Heart right ventricle (tissue), 16 donors: ENCODE data around the gene CYTL1. TPM values are rescaled to one million over a fixed set of nuclear protein-coding genes. Genes with fewer than 3 reads are reported as not detected.
"Not testable (repeated sequence)": the region's sequence is repeated elsewhere in the genome, so short reads cannot be mapped to it uniquely, and the experiment has no call there.

ENCODE experiments used
- ATAC-seq, 8 donors: fragments of 200-7000 bp; cut with Tn5 transposase; one replicate each; pipeline ENCODE4 v1.9.1; 2020; ENCODE audit warnings: mild to moderate bottlenecking in 8 of 8, moderate library complexity in 8 of 8, moderate number of reproducible peaks in 1 of 8
- DNase-seq, 2 donors: peaks; one replicate each; pipeline ENCODE4 v3.0.0-alpha.2; 2020
- H3K27ac ChIP-seq, 10 donors: fragments of 200-600 bp; sonication (generic) in 2 of 10; one replicate each; pipeline versions ENCODE4 v1.5.0 to v1.8.0; 2020 to 2022; ENCODE audit warnings: mild to moderate bottlenecking in 3 of 10
- H3K27me3 ChIP-seq, 7 donors: fragments of 200-600 bp; one replicate each; pipeline ENCODE4 v1.8.0; 2021 to 2022; ENCODE audit warnings: mild to moderate bottlenecking in 2 of 7
- H3K36me3 ChIP-seq, 9 donors: fragments of 200-600 bp; sonication (generic) in 1 of 9; one replicate each; pipeline versions ENCODE4 v1.5.0 to v1.8.0; 2020 to 2022; ENCODE audit warnings: mild to moderate bottlenecking in 2 of 9
- H3K4me1 ChIP-seq, 9 donors: fragments of 200-600 bp; sonication (generic) in 1 of 9; one replicate each; pipeline versions ENCODE4 v1.5.0 to v1.8.0; 2020 to 2022; ENCODE audit warnings: mild to moderate bottlenecking in 4 of 9
- H3K4me3 ChIP-seq, 10 donors: fragments of 200-600 bp; sonication (generic) in 2 of 10; one replicate each; pipeline versions ENCODE4 v1.5.0 to v1.8.0; 2020 to 2022; ENCODE audit warnings: mild to moderate bottlenecking in 7 of 10, moderate library complexity in 2 of 10
- H3K9me3 ChIP-seq, 11 donors: fragments of 200-600 bp in 10 of 11; sonication (generic) in 2 of 11; one replicate each; pipeline versions ENCODE4 v1.5.0 to v1.8.0; 2013 to 2022; ENCODE audit warnings: mild to moderate bottlenecking in 2 of 11, control low read depth in 1 of 11, moderate library complexity in 1 of 11
- CTCF ChIP-seq, 9 donors: fragments of 200-600 bp; sonication (generic) in 2 of 9; IDR thresholded peaks; one replicate each; pipeline versions ENCODE4 v1.5.0 to v1.8.0; 2021 to 2022; ENCODE audit warnings: antibody characterized with exemption in 9 of 9, mild to moderate bottlenecking in 5 of 9, moderate library complexity in 1 of 9
- WGBS, 2 donors: extraction: QIAGEN DNeasy Blood & Tissue Kit; methylation state at CpG; one replicate each; pipeline ENCODE4 v1.1.7; 2013; ENCODE audit warnings: inconsistent platforms in 1 of 2; 5-methylcytosine and 5-hydroxymethylcytosine counted together
- intact Hi-C, 10 donors: fragments of 100-400 bp; cut with DNase I; formaldehyde crosslinking; loops; one replicate each; pipeline versions ENCODE4 v1.11.1 to v1.14.2; 2022
- polyA plus RNA-seq, 2 donors: library from polyadenylated mRNA; stranded (reverse); fragments of 200-250 nt; gene quantifications; one replicate each; pipeline ENCODE4 v1.2.3, GENCODE V29; 2013
- total RNA-seq, 10 donors: library from RNA; stranded (reverse); fragmentation: NEBNext Ultra II Directional in 3 of 10; extraction: Animal tissue kit (Norgen Biotek cat#: 25700) in 3 of 10; gene quantifications; one replicate each; pipeline versions ENCODE4 v1.2.1 to v1.2.4, GENCODE V29; 2021 to 2023
- donor health status: Arrhythmogenic right ventricular cardiomyopathy.
- donor health status: ischemic (EF 13 %, LVEDD 7.1; RV severe dilation, severe dysfunction).
- donor health status: healthy with polysubstance abuse.
- donor health status: DM: no; HTN: yes; CAD: no.
- donor health status: DM: no; HTN: no; CAD: no.
- donor health status: ischemic (EF 25% LVEDD 6.9; RV normal size, moderate dysfunction).
- donor health status: ischemic (EF 25% LVEDD 5.7; RV mildly dilated, moderate dysfunction).
- donor health status: healthy.
- donor health status: DM: yes; HTN: yes; CAD: no.
- donor health status: Ischemic cardiomyopathy.
- donor health status: ischemic (EF 35%, LVEDD 5.7; RV mildly dilated, moderate dysfunction).
- donor health status: nonischemic (EF 11% LVEDD 7.7; RV severe dilation, severe dysfunction).
- donor health status: DM: yes; HTN: yes; CAD: no.
- donor health status: PGD.
- donor health status: ischemic (EF 29% LVEDD 5.4; RV normal size, mild dysfunction).
- donor health status: nonischemic (EF 23%, LVEDD 6.1; RV moderate dilation, normal function).

Gene CYTL1
- total and polyA plus RNA-seq, 12 donors = 0.20 to 0.95 (median 0.40) TPM; not detected in 6

- H3K36me3 ChIP-seq = no peaks in the 10 kb centered on the region
- no peak for DNase-seq
- H3K4me3 ChIP-seq = no peak overlapping the region
- ATAC-seq = no peak
- peaks cover 9 to 79% (median 52%) of the 10 kb centered on the region in 7 donors for H3K27me3 ChIP-seq
- intact Hi-C loops = loop anchor here in 1 of 10 donors (5.0 kb wide), 1 partner anchor 138 kb away; no protein-coding TSS in a partner anchor
- no peaks in the 10 kb centered on the region for H3K4me1 ChIP-seq
- no peaks in the 10 kb centered on the region for H3K9me3 ChIP-seq
- WGBS, 2 donors = 71% methylated on average over 8 of the region's 8 CpGs
- no peak overlapping the region for H3K27ac ChIP-seq
- TF ChIP-seq CTCF (IDR thresholded peaks at IDR 0.05) = no peak
These were observed 14.8 kb downstream of the CYTL1 start for GRCh38 chr4:5004496-5004895.

GRCh38 chr4:5003918-5004317 lies 15.3 kb downstream of the CYTL1 start:
- no peaks in the 10 kb centered on the region for H3K9me3 ChIP-seq
- H3K36me3 ChIP-seq = no peaks in the 10 kb centered on the region
- DNase-seq (no peak), ATAC-seq (no peak)
- H3K27me3 ChIP-seq = peaks cover 9 to 73% (median 47%) of the 10 kb centered on the region in 7 donors
- intact Hi-C loops = loop anchor here in 1 of 10 donors (5.0 kb wide), 1 partner anchor 138 kb away; no protein-coding TSS in a partner anchor
- TF ChIP-seq CTCF (IDR thresholded peaks at IDR 0.05) = no peak
- no peaks in the 10 kb centered on the region for H3K4me1 ChIP-seq
- no peak overlapping the region for H3K4me3 ChIP-seq
- no peak overlapping the region for H3K27ac ChIP-seq
- 73 to 89% methylated on average over 3 of the region's 3 CpGs for WGBS, 2 donors

GRCh38 chr4:5003372-5003857 lies 15.8 kb downstream of the CYTL1 start:
- H3K27me3 ChIP-seq = peaks cover 9 to 71% (median 44%) of the 10 kb centered on the region in 7 donors
- WGBS, 2 donors = 24 to 31% methylated on average over 9 of the region's 9 CpGs
- H3K4me1 ChIP-seq = no peaks in the 10 kb centered on the region
- no peak overlapping the region for H3K27ac ChIP-seq
- TF ChIP-seq CTCF (IDR thresholded peaks at IDR 0.05) = no peak
- H3K4me3 ChIP-seq = no peak overlapping the region
- intact Hi-C loops = loop anchor here in 1 of 10 donors (5.0 kb wide), 1 partner anchor 139 kb away; no protein-coding TSS in a partner anchor
- ATAC-seq (no peak), DNase-seq (no peak)
- H3K9me3 ChIP-seq = no peaks in the 10 kb centered on the region
- no peaks in the 10 kb centered on the region for H3K36me3 ChIP-seq

GRCh38 chr4:5001641-5002040 lies 17.6 kb downstream of the CYTL1 start:
- H3K36me3 ChIP-seq, H3K4me1 ChIP-seq, DNase-seq, H3K9me3 ChIP-seq, H3K27ac ChIP-seq, ATAC-seq, H3K4me3 ChIP-seq: not testable (repeated sequence)
- WGBS, 2 donors = 44 to 58% methylated on average over 6 of the region's 6 CpGs
- intact Hi-C loops = loop anchor here in 1 of 10 donors (5.0 kb wide), 1 partner anchor 141 kb away; no protein-coding TSS in a partner anchor
- peaks cover 9 to 63% (median 41%) of the 10 kb centered on the region in 7 donors for H3K27me3 ChIP-seq

- 78 to 88% methylated on average over 1 of the region's 1 CpG for WGBS, 2 donors
- intact Hi-C loops = loop anchor here in 6 of 10 donors (5.0 to 10.0 kb wide), 6 partner anchors 145 to 818 kb away; no protein-coding TSS in a partner anchor
These were observed 22.3 kb downstream of the CYTL1 start for GRCh38 chr4:4996935-4997334.

More at GRCh38 chr4:4996935-4997334, 22.3 kb downstream of the CYTL1 start:
- H3K4me3 ChIP-seq, H3K36me3 ChIP-seq, H3K9me3 ChIP-seq, H3K27ac ChIP-seq, DNase-seq, ATAC-seq, H3K4me1 ChIP-seq: not testable (repeated sequence)
- H3K27me3 ChIP-seq = peaks cover 0 to 26% (median 12%) of the 10 kb centered on the region in 7 donors
